Activated CD4-positive, alpha-beta T cell treated with anti-CD3 and anti-CD28 coated beads, Interleukin-2, amount 10 ng/mL, durations not matched to agents 24 days and 14 days (primary cell): Measurements from ENCODE around the gene GNAS-AS1. TPM values are rescaled to one million over a fixed set of nuclear protein-coding genes. Genes with fewer than 3 reads are reported as not detected.

Experiments
- DNase-seq: peaks from one replicate; pipeline ENCODE4 v3.0.0; 2022
- H3K27ac Mint-ChIP-seq: one replicate; pipeline ENCODE4 v1.8.0; 2022; ENCODE audit warnings: mild to moderate bottlenecking, mixed read lengths
- H3K27me3 Mint-ChIP-seq: one replicate; pipeline ENCODE4 v1.8.0; 2022; ENCODE audit warnings: mixed read lengths
- H3K36me3 Mint-ChIP-seq: one replicate; pipeline ENCODE4 v1.8.0; 2022; ENCODE audit warnings: low read depth, mild to moderate bottlenecking, mixed read lengths
- H3K4me1 Mint-ChIP-seq: one replicate; pipeline ENCODE4 v1.8.0; 2021; ENCODE audit warnings: mixed read lengths
- H3K4me3 Mint-ChIP-seq: one replicate; pipeline ENCODE4 v1.8.0; 2022; ENCODE audit warnings: mild to moderate bottlenecking, moderate library complexity, mixed read lengths
- H3K9me3 Mint-ChIP-seq: one replicate; pipeline ENCODE4 v1.8.0; 2021; ENCODE audit warnings: mixed read lengths
- intact Hi-C: fragments of 100-400 bp; cut with micrococcal nuclease; formaldehyde crosslinking; loops from one replicate; pipeline ENCODE4 v1.15.1; 2023
- total RNA-seq: library from RNA; stranded (reverse); gene quantifications from 2 replicates; pipeline ENCODE4 v1.2.3, GENCODE V29; 2022

The GNAS-AS1 gene
- total RNA-seq, 1 donor from 2014 or later, result 1.6 TPM

DNA sequence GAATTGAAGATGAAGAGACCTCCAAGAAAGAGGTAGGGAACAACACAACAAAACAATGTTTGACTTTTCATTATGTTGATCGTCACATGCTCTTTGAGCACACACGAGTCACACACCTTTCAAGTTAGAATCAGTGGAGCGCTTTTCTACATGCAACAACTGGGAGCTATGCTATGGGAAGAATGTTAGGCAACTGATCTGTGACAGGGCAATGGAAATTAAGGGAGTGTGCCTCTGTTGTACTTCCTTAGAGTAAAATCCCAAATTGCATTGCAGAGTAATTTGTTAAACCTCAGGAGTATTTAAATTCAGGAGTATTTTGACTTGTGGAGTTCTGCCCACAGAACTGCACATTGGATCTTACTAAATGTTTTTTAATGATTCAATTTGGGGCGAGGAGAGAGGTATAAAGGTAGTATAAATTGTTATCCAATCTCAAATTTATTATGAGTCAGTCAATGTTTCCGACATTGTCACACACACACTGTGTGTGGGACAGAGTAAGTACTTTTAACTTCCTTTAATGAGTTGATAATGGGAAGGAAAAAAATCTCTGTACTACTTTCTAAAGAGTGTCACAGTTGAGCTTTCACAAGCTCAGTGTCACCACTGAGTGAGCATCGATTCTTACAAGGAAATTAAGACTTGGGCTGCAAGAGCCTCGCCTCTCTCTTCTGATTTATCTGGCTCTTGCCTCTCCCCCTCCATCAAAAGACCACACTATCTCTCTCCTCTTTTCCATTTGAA, 12.5 kb upstream of the GNAS-AS1 start:
- Mint-ChIP-seq H3K27me3 (peaks cover 62% of the 10 kb centered on the region), H3K4me3 (no peak overlapping the region), H3K4me1 (no peaks in the 10 kb centered on the region), H3K27ac (no peak overlapping the region), H3K9me3 (no peaks in the 10 kb centered on the region), H3K36me3 (no peaks in the 10 kb centered on the region)
- intact Hi-C loops, result loop anchor here (5.0 kb wide), 1 partner anchor 634 kb away; no protein-coding TSS in a partner anchor
- no peak for DNase-seq

DNA sequence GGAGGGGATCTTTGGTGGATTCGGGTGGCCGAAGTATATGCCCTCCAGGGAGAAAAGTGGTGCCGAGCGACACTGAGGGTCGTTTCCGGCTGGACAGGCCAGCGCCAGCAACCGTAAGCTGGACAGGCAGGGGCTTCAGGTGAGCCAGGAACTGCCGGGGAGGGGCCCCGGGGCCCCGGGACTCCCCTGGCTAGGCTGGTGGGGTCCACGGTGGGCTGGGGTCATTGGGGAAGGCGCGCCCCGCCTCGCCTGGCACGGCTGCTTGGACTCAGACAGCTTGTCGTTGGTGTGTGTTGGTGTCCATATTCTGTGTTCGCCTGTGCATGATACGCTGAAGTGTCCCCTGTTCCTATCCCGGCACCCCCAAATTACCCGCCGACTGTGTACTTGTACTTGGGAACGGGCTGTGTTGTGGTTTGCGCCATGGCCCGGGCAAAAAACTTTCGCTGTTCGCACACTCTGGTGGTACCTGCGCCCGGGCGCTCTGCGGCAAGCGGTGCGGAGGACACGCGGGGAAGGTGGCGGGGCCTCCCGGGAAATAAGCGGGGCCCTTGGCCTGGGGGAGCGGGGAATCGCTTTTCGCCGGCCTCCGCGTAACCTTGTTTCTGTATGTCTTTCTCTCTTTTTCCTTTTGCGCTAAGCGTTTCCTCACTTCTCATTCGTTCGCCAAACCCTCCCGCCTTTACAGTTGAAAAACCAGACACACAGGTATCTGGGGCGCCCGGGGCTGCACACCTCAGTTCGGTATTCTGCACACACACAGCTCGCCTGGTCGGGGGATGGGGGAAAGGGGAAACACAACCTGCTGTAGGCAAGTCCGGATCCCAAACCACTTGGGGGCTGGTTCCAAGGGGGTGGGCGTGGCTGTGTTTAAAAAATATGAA, 5.0 kb upstream of the GNAS-AS1 start:
- DNase-seq, result no peak
- Mint-ChIP-seq H3K9me3 (peaks cover 2% of the 10 kb centered on the region), H3K36me3 (peaks cover 2% of the 10 kb centered on the region), H3K27ac (no peak overlapping the region), H3K4me1 (peaks cover 16% of the 10 kb centered on the region), H3K27me3 (peaks cover 70% of the 10 kb centered on the region), H3K4me3 (peak overlapping the region; percentile 24)
- intact Hi-C loops, result no loop called here

GRCh38 chr20:58854638-58855471, 4.2 kb upstream of the GNAS-AS1 start:
- H3K4me3 Mint-ChIP-seq, result peak overlapping the region; percentile 15

DNA sequence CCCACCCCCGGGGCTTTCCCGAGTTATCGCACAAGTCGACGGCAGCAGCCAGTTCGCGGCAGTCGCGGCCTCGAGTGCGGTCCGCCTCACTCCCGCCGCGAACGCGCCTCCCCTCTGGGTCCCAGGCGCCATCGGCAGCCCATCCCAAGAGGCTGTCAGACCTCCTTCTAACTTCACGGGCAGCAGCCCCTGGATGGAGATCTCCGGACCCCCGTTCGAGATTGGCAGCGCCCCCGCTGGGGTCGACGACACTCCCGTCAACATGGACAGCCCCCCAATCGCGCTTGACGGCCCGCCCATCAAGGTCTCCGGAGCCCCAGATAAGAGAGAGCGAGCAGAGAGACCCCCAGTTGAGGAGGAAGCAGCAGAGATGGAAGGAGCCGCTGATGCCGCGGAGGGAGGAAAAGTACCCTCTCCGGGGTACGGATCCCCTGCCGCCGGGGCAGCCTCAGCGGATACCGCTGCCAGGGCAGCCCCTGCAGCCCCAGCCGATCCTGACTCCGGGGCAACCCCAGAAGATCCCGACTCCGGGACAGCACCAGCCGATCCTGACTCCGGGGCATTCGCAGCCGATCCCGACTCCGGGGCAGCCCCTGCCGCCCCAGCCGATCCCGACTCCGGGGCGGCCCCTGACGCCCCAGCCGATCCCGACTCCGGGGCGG, 3.4 kb upstream of the GNAS-AS1 start:
- H3K4me1 Mint-ChIP-seq, result peaks cover 23% of the 10 kb centered on the region
- H3K36me3 Mint-ChIP-seq, result peaks cover 2% of the 10 kb centered on the region
- peaks cover 68% of the 10 kb centered on the region for H3K27me3 Mint-ChIP-seq
- H3K9me3 Mint-ChIP-seq, result peaks cover 3% of the 10 kb centered on the region
- intact Hi-C loops, result loop anchor here (2.0 kb wide), 1 partner anchor 199 kb away; no protein-coding TSS in a partner anchor
- H3K27ac Mint-ChIP-seq, result no peak overlapping the region
- DNase-seq, result no peak
- peak overlapping the region; percentile 54 for H3K4me3 Mint-ChIP-seq

More at GRCh38 chr20:58854638-58855471, 4.2 kb upstream of the GNAS-AS1 start:
- peaks cover 2% of the 10 kb centered on the region for H3K36me3 Mint-ChIP-seq
- H3K27ac Mint-ChIP-seq, result no peak overlapping the region
- peaks cover 66% of the 10 kb centered on the region for H3K27me3 Mint-ChIP-seq
- H3K9me3 Mint-ChIP-seq, result peaks cover 3% of the 10 kb centered on the region
- H3K4me1 Mint-ChIP-seq, result peaks cover 17% of the 10 kb centered on the region
- intact Hi-C loops, result no loop called here
- peak; percentile 62 for DNase-seq

- DNase-seq, result no peak
- Mint-ChIP-seq H3K27ac (no peak overlapping the region), H3K9me3 (peaks cover 3% of the 10 kb centered on the region), H3K36me3 (peaks cover 2% of the 10 kb centered on the region), H3K4me3 (no peak overlapping the region), H3K27me3 (peaks cover 65% of the 10 kb centered on the region), H3K4me1 (peaks cover 23% of the 10 kb centered on the region)
- intact Hi-C loops, result loop anchor here (2.0 kb wide), 1 partner anchor 199 kb away; no protein-coding TSS in a partner anchor
These were observed 2.8 kb upstream of the GNAS-AS1 start for GRCh38 chr20:58853466-58853865.

- intact Hi-C loops, result loop anchor here (2.0 kb wide), 1 partner anchor 198 kb away; no protein-coding TSS in a partner anchor
- Mint-ChIP-seq H3K9me3 (peaks cover 3% of the 10 kb centered on the region), H3K4me3 (peak within 1 kb of the TSS; percentile 90), H3K27me3 (peaks cover 63% of the 10 kb centered on the region), H3K27ac (no peak within 1 kb of the TSS), H3K36me3 (peaks cover 4% of the 10 kb centered on the region), H3K4me1 (peaks cover 31% of the 10 kb centered on the region)
- DNase-seq, result peak; percentile 87
These were observed 2.0 kb upstream of the GNAS-AS1 start, which contains the start of gene GNAS for GRCh38 chr20:58852543-58853271. Gene GNAS, plus strand, starts transcription at chr20:58852716.

DNA sequence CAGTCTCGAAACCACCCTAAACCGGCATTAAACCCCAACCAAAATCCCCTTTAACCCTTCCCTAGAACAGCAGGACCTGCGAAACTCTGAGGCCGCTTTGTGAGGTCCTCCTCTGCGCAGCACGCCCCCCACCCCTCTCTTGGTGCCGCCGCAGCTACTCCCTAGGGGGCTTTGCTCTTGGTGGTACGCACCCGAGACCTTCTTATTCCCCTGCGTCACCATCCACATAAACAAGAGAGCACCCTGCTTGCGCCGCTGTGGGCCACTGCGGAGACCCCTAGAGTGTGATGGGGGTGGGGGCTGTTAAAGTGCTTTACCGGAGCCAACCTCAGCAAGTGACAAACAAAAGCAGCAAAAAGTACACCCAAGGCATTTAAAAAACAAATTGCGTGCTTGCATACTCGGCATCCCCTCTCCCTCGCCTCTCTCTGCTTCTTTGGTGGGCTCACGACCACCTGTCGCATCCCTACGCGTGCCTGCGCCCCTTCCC, 1.3 kb upstream of the GNAS-AS1 start:
- Mint-ChIP-seq H3K27me3 (peaks cover 61% of the 10 kb centered on the region), H3K27ac (no peak overlapping the region), H3K4me3 (peak overlapping the region; percentile 90), H3K4me1 (peaks cover 36% of the 10 kb centered on the region), H3K9me3 (peaks cover 3% of the 10 kb centered on the region), H3K36me3 (peaks cover 4% of the 10 kb centered on the region)
- intact Hi-C loops, result loop anchor here (2.0 kb wide), 2 partner anchors 33 to 197 kb away; no protein-coding TSS in a partner anchor
- DNase-seq, result no peak

GRCh38 chr20:58851221-58851968, 693 bp upstream of the GNAS-AS1 start:
- intact Hi-C loops, result loop anchor here (2.0 kb wide), 1 partner anchor 33 kb away; no protein-coding TSS in a partner anchor
- Mint-ChIP-seq H3K9me3 (peaks cover 3% of the 10 kb centered on the region), H3K27ac (no peak overlapping the region), H3K36me3 (peaks cover 4% of the 10 kb centered on the region), H3K4me3 (peak overlapping the region; percentile 90), H3K4me1 (peaks cover 36% of the 10 kb centered on the region), H3K27me3 (peaks cover 58% of the 10 kb centered on the region)
- peak; percentile 65 for DNase-seq

- H3K4me1 Mint-ChIP-seq, result peaks cover 32% of the 10 kb centered on the region
- H3K27me3 Mint-ChIP-seq, result peaks cover 75% of the 10 kb centered on the region
- peaks cover 2% of the 10 kb centered on the region for H3K36me3 Mint-ChIP-seq
- H3K27ac Mint-ChIP-seq, result peak overlapping the region; percentile 27
- no peak overlapping the region for H3K4me3 Mint-ChIP-seq
- DNase-seq, result no peak
- peaks cover 3% of the 10 kb centered on the region for H3K9me3 Mint-ChIP-seq
- intact Hi-C loops, result loop anchor here (5.0 to 10.0 kb wide), 2 partner anchors 363 to 610 kb away; no protein-coding TSS in a partner anchor
These were observed 3.2 kb downstream of the GNAS-AS1 start for GRCh38 chr20:58847463-58847862.

- DNase-seq, result no peak
- Mint-ChIP-seq H3K9me3 (peaks cover under 1% of the 10 kb centered on the region), H3K4me3 (no peak overlapping the region), H3K27ac (no peak overlapping the region), H3K27me3 (peaks cover 76% of the 10 kb centered on the region), H3K36me3 (peaks cover 5% of the 10 kb centered on the region), H3K4me1 (peaks cover 19% of the 10 kb centered on the region)
- intact Hi-C loops, result loop anchor here (5.0 to 10.0 kb wide), 2 partner anchors 361 to 608 kb away; no protein-coding TSS in a partner anchor
These were observed 5.0 kb downstream of the GNAS-AS1 start for GRCh38 chr20:58845706-58846105.

- Mint-ChIP-seq H3K36me3 (peaks cover 5% of the 10 kb centered on the region), H3K9me3 (no peaks in the 10 kb centered on the region), H3K27me3 (peaks cover 76% of the 10 kb centered on the region), H3K4me1 (peaks cover 12% of the 10 kb centered on the region), H3K27ac (no peak overlapping the region), H3K4me3 (no peak overlapping the region)
- intact Hi-C loops, result loop anchor here (10.0 kb wide), 1 partner anchor 358 kb away; no protein-coding TSS in a partner anchor
- DNase-seq, result no peak
These were observed 7.6 kb downstream of the GNAS-AS1 start for GRCh38 chr20:58843128-58843556.
